NCI-H510A treated with DMSO at 0.1 percent for 48 hours (cell line): ENCODE data around the gene AP3D1.

ENCODE experiments used
- DNase-seq: peaks from one replicate; lab custom pipeline; 2025; lab: John Stamatoyannopoulos, UW

Gene AP3D1

GRCh38 chr19:2084993-2085720 is 66.2 kb downstream of the AP3D1 start:
- no peak for DNase-seq

- no peak for DNase-seq
Observed at GRCh38 chr19:2083174-2083854, 68.1 kb downstream of the AP3D1 start.

GRCh38 chr19:2081873-2082810 is 69.2 kb downstream of the AP3D1 start:
- no peak for DNase-seq

- no peak for DNase-seq
Observed at GRCh38 chr19:2080336-2080988, 70.9 kb downstream of the AP3D1 start.

- no peak for DNase-seq
Observed at GRCh38 chr19:2079865-2080301, 71.5 kb downstream of the AP3D1 start.

GRCh38 chr19:2079076-2079864 is 72.1 kb downstream of the AP3D1 start:
- DNase-seq = no peak

- no peak for DNase-seq
Observed at GRCh38 chr19:2077833-2078619, 73.3 kb downstream of the AP3D1 start.

GRCh38 chr19:2077398-2077797 is 74.0 kb downstream of the AP3D1 start:
- DNase-seq = no peak

- no peak for DNase-seq
Observed at GRCh38 chr19:2076526-2076944, 74.8 kb downstream of the AP3D1 start.

- DNase-seq = no peak
Observed at GRCh38 chr19:2072757-2073551, 78.4 kb downstream of the AP3D1 start.

- no peak for DNase-seq
Observed at GRCh38 chr19:2070986-2071673, 80.2 kb downstream of the AP3D1 start.

GRCh38 chr19:2070436-2070827 is 80.9 kb downstream of the AP3D1 start:
- no peak for DNase-seq

- no peak for DNase-seq
Observed at GRCh38 chr19:2064788-2065524, 86.4 kb downstream of the AP3D1 start.

GRCh38 chr19:2064395-2064787 is 87.0 kb downstream of the AP3D1 start:
- DNase-seq = no peak

GRCh38 chr19:2063824-2064223 is 87.5 kb downstream of the AP3D1 start:
- DNase-seq = no peak

- no peak for DNase-seq
Observed at GRCh38 chr19:2062770-2063169, 88.6 kb downstream of the AP3D1 start.

GRCh38 chr19:2062389-2062729 is 89.0 kb downstream of the AP3D1 start:
- DNase-seq = no peak
